Smooth muscle cell (in vitro differentiated cells): ENCODE measurements around the gene TASP1. TPM values are rescaled to one million over a fixed set of nuclear protein-coding genes. Genes with fewer than 3 reads are reported as not detected.

Experiments
- DNase-seq: peaks from one replicate; lab custom pipeline; 2025; ENCODE audit not compliant: unreplicated experiment; lab: John Stamatoyannopoulos, UW
- H2AFZ ChIP-seq: fragments of 200-600 bp; sonication (generic); 2 replicates; pipeline ENCODE4 v1.6.0; 2016; ENCODE audit warnings: antibody characterized with exemption, low read depth, mild to moderate bottlenecking
- H3F3A ChIP-seq: fragments of 200-600 bp; sonication (generic); 2 replicates; pipeline ENCODE4 v1.6.0; 2017; ENCODE audit warnings: antibody characterized with exemption, low read depth
- H3K27ac ChIP-seq: fragments of 200-600 bp; sonication (generic); 2 replicates; pipeline ENCODE4 v1.5.1; 2016; ENCODE audit warnings: low read depth, mild to moderate bottlenecking
- H3K27me3 ChIP-seq: fragments of 200-600 bp; sonication (generic); 2 replicates; pipeline ENCODE4 v1.6.1; 2016; ENCODE audit warnings: low read depth, mild to moderate bottlenecking
- H3K36me3 ChIP-seq: fragments of 200-600 bp; sonication (generic); 2 replicates; pipeline ENCODE4 v1.5.1; 2016; ENCODE audit warnings: low read depth
- H3K4me1 ChIP-seq: fragments of 200-600 bp; sonication (generic); 2 replicates; pipeline ENCODE4 v1.5.1; 2016; ENCODE audit warnings: low read depth
- H3K4me2 ChIP-seq: fragments of 200-600 bp; sonication (generic); 2 replicates; pipeline ENCODE4 v1.6.0; 2016; ENCODE audit warnings: mild to moderate bottlenecking
- H3K4me3 ChIP-seq: fragments of 200-600 bp; sonication (generic); 2 replicates; pipeline ENCODE4 v1.5.1; 2016; ENCODE audit warnings: mild to moderate bottlenecking
- H3K79me2 ChIP-seq: fragments of 200-600 bp; sonication (generic); 2 replicates; pipeline ENCODE4 v1.6.0; 2016; ENCODE audit warnings: low read depth, mild to moderate bottlenecking
- H3K9ac ChIP-seq: fragments of 200-600 bp; sonication (generic); 2 replicates; pipeline ENCODE4 v1.6.0; 2016; ENCODE audit warnings: low read depth
- H3K9me3 ChIP-seq: fragments of 200-600 bp; sonication (generic); replicated peaks from 2 replicates; pipeline ENCODE4 v1.5.1; 2016; ENCODE audit warnings: low read depth
- H4K20me1 ChIP-seq: fragments of 200-600 bp; sonication (generic); 2 replicates; pipeline ENCODE4 v1.6.0; 2016; ENCODE audit warnings: low read depth
- CTCF ChIP-seq: fragments of 200-600 bp; sonication (generic); IDR thresholded peaks from 2 replicates; pipeline ENCODE4 v1.5.1; 2017; ENCODE audit warnings: borderline replicate concordance, mild to moderate bottlenecking, antibody characterized with exemption; ENCODE audit not compliant: insufficient read depth, poor library complexity, severe bottlenecking
- WGBS: methylation state at CpG from one replicate; pipeline ENCODE4 v1.1.7; 2016; ENCODE audit warnings: low lambda C conversion rate; 5-methylcytosine and 5-hydroxymethylcytosine counted together
- polyA plus RNA-seq: library from polyadenylated mRNA; unstranded; fragments of >200 nt; fragmentation: Nextera tagmentation; extraction: Ambion mirVana; gene quantifications from 2 replicates; pipeline ENCODE4 v1.2.1, GENCODE V29; 2016
- total RNA-seq: library from RNA; depleted of rRNA; stranded (reverse); fragments of >200 nt; gene quantifications from 2 replicates; pipeline ENCODE4 v1.2.3, GENCODE V29; 2014

The TASP1 gene
- total and polyA plus RNA-seq, 2 experiments from 2014 or later = 6.4 to 17.5 TPM

GRCh38 chr20:13396826-13397225 is 241.9 kb downstream of the TASP1 start:
- no peaks in the 10 kb centered on the region for H3K36me3 ChIP-seq
- no peak for DNase-seq
- H3F3A ChIP-seq = peaks cover 27% of the 10 kb centered on the region
- H3K4me3 ChIP-seq = no peak overlapping the region
- H3K9ac ChIP-seq = peak overlapping the region; percentile 47
- no peaks in the 10 kb centered on the region for H3K9me3 ChIP-seq
- peak overlapping the region; percentile 61 for H3K4me2 ChIP-seq
- H3K4me1 ChIP-seq = peaks cover 18% of the 10 kb centered on the region
- no peaks in the 10 kb centered on the region for H4K20me1 ChIP-seq
- no peak for TF ChIP-seq CTCF
- peak overlapping the region; percentile 86 for H3K27ac ChIP-seq
- H2AFZ ChIP-seq = no peak overlapping the region
- no peaks in the 10 kb centered on the region for H3K27me3 ChIP-seq
- no peaks in the 10 kb centered on the region for H3K79me2 ChIP-seq

GRCh38 chr20:13396022-13396421 is 242.7 kb downstream of the TASP1 start:
- under 1% methylated on average over 3 of the region's 3 CpGs for WGBS
- no peaks in the 10 kb centered on the region for H3K79me2 ChIP-seq
- H3K27ac ChIP-seq = peak overlapping the region; percentile 86
- H3K4me2 ChIP-seq = peak overlapping the region; percentile 61
- no peaks in the 10 kb centered on the region for H3K9me3 ChIP-seq
- H3K36me3 ChIP-seq = no peaks in the 10 kb centered on the region
- H3K4me1 ChIP-seq = peaks cover 18% of the 10 kb centered on the region
- no peak for DNase-seq
- H3K27me3 ChIP-seq = no peaks in the 10 kb centered on the region
- peak overlapping the region; percentile 47 for H3K9ac ChIP-seq
- TF ChIP-seq CTCF = no peak
- H3F3A ChIP-seq = peaks cover 27% of the 10 kb centered on the region
- H4K20me1 ChIP-seq = no peaks in the 10 kb centered on the region
- H2AFZ ChIP-seq = no peak overlapping the region
- no peak overlapping the region for H3K4me3 ChIP-seq

DNA sequence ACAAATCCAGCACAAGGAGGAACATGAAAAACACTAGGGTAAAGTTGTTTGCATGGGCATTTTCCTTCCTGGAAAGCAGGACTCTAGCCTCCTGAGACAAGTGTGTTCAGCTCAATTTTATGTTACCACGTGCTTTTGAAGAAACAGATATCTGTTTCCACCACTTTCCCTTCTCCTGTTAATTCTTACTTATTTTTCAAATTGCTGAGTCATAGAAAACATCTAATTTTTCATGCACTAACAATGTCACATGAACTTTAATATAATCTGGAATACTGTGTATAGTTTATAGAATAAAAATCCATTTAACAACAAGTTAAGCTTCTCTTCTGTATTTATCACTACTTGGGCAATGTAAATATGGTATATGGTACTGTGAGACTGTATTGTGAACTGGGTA is 243.5 kb downstream of the TASP1 start:
- DNase-seq = no peak
- no peak for TF ChIP-seq CTCF
- 63% methylated on average over 1 of the region's 1 CpG for WGBS
- peaks cover 18% of the 10 kb centered on the region for H3K4me1 ChIP-seq
- no peaks in the 10 kb centered on the region for H3K36me3 ChIP-seq
- peaks cover 27% of the 10 kb centered on the region for H3F3A ChIP-seq
- H3K9ac ChIP-seq = no peak overlapping the region
- H3K27me3 ChIP-seq = no peaks in the 10 kb centered on the region
- no peaks in the 10 kb centered on the region for H3K79me2 ChIP-seq
- no peaks in the 10 kb centered on the region for H4K20me1 ChIP-seq
- peak overlapping the region; percentile 86 for H3K27ac ChIP-seq
- H2AFZ ChIP-seq = no peak overlapping the region
- no peak overlapping the region for H3K4me2 ChIP-seq
- H3K4me3 ChIP-seq = no peak overlapping the region
- H3K9me3 ChIP-seq = no peaks in the 10 kb centered on the region

GRCh38 chr20:13392391-13392790 is 246.3 kb downstream of the TASP1 start:
- WGBS = over 99% methylated on average over 5 of the region's 5 CpGs
- Histone ChIP-seq H2AFZ (no peak overlapping the region), H3K9me3 (no peaks in the 10 kb centered on the region), H3K27ac (no peak overlapping the region), H3F3A (peaks cover 14% of the 10 kb centered on the region), H3K4me1 (peaks cover 13% of the 10 kb centered on the region), H3K9ac (no peak overlapping the region), H3K27me3 (no peaks in the 10 kb centered on the region), H4K20me1 (no peaks in the 10 kb centered on the region), H3K4me2 (no peak overlapping the region), H3K36me3 (no peaks in the 10 kb centered on the region), H3K4me3 (no peak overlapping the region), H3K79me2 (no peaks in the 10 kb centered on the region)
- TF ChIP-seq CTCF = no peak
- DNase-seq = no peak
